Endodermal cell (in vitro differentiated cells): ENCODE measurements around the gene AGPS. TPM values are rescaled to one million over a fixed set of nuclear protein-coding genes. Genes with fewer than 3 reads are reported as not detected.

Experiments
- DNase-seq: peaks from one replicate; pipeline ENCODE4 v3.0.0-alpha.2; 2017
- H3K27ac ChIP-seq: 2 replicates; pipeline ENCODE4 v1.5.1; 2013; ENCODE audit warnings: mild to moderate bottlenecking, low read depth, low read length, moderate library complexity
- H3K27me3 ChIP-seq: 2 replicates; pipeline ENCODE4 v1.6.1; 2013; ENCODE audit warnings: mild to moderate bottlenecking, low read length, moderate library complexity; ENCODE audit not compliant: insufficient read depth, control insufficient read depth, poor library complexity, severe bottlenecking
- H3K36me3 ChIP-seq: 2 replicates; pipeline ENCODE4 v1.7.0; 2013; ENCODE audit warnings: mild to moderate bottlenecking, low read length, moderate library complexity; ENCODE audit not compliant: control insufficient read depth, insufficient read depth
- H3K4me1 ChIP-seq: one replicate; pipeline ENCODE4 v1.7.0; 2013; ENCODE audit warnings: low read length; ENCODE audit not compliant: control insufficient read depth, insufficient read depth
- H3K4me3 ChIP-seq: 2 replicates; pipeline ENCODE4 v1.5.1; 2013; ENCODE audit warnings: mild to moderate bottlenecking, low read length, moderate library complexity
- H3K9ac ChIP-seq: 2 replicates; pipeline ENCODE4 v1.6.1; 2013; ENCODE audit warnings: mild to moderate bottlenecking, low read length, moderate library complexity; ENCODE audit not compliant: poor library complexity, severe bottlenecking; ENCODE audit errors: extremely low read depth
- H3K9me3 ChIP-seq: 2 replicates; pipeline ENCODE4 v1.6.1; 2013; ENCODE audit warnings: mild to moderate bottlenecking, low read length, moderate library complexity; ENCODE audit not compliant: control insufficient read depth
- H3K27ac Mint-ChIP-seq: 2 replicates; pipeline ENCODE4 v1.8.0; 2020; ENCODE audit warnings: mixed read lengths
- H3K27me3 Mint-ChIP-seq: 2 replicates; pipeline ENCODE4 v1.8.0; 2021; ENCODE audit warnings: mild to moderate bottlenecking, mixed read lengths; ENCODE audit not compliant: insufficient read depth
- H3K36me3 Mint-ChIP-seq: 2 replicates; pipeline ENCODE4 v1.8.0; 2020; ENCODE audit warnings: low read depth, mixed read lengths
- H3K4me1 Mint-ChIP-seq: 2 replicates; pipeline ENCODE4 v1.8.0; 2020; ENCODE audit warnings: mixed read lengths
- H3K4me3 Mint-ChIP-seq: 2 replicates; pipeline ENCODE4 v1.8.0; 2020; ENCODE audit warnings: mild to moderate bottlenecking, moderate library complexity, mixed read lengths
- H3K9me3 Mint-ChIP-seq: 2 replicates; pipeline ENCODE4 v1.8.0; 2020; ENCODE audit warnings: mild to moderate bottlenecking, mixed read lengths
- CTCF ChIP-seq: fragments of 200-600 bp; sonication (generic); conservative IDR thresholded peaks from 2 replicates; pipeline ENCODE4 v1.5.0; 2021; ENCODE audit warnings: antibody characterized with exemption, mild to moderate bottlenecking
- WGBS, 2 experiments: methylation state at CpG; one replicate each; pipeline versions ENCODE4 v1.1.5 to v1.1.7; 2013; ENCODE audit warnings: missing lambda C conversion rate in 2 of 2, mixed read lengths in 1 of 2; ENCODE audit not compliant: insufficient coverage in 1 of 2, insufficient read length in 1 of 2; 5-methylcytosine and 5-hydroxymethylcytosine counted together
- total RNA-seq, 2 donors: library from RNA; stranded (reverse); fragmentation: NEBNext Ultra II Directional in 1 of 2; extraction: Animal tissue kit (Norgen Biotek cat#: 25700) in 1 of 2; gene quantifications; 2 replicates in 1 of 2; 3 replicates in 1 of 2; pipeline ENCODE4 v1.2.1, GENCODE V29; 2021

Gene AGPS
- total RNA-seq, 2 donors from 2014 or later, result 76.8 to 86.1 TPM

DNA sequence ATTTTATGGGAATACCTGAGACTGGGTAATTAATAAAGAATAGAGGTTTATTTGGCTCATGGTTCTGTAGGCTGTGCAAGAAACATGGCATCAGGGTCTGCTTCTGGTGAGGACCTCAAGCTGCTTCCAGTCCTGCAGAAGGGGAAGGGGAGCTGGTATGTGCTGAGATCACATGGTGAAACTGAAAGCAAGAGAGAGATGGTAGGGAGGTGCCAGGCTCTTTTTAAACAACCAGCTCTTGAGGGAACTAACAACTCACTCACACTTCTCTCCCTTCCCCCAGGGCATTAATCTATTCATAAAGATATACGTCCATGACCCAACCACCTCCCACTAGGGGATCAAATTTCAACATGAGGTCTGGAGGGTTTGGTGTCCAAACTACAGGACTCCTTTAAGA lies 40.1 kb downstream of the AGPS start:
- no peaks in the 10 kb centered on the region for H3K27me3 ChIP-seq
- no peaks in the 10 kb centered on the region for H3K27me3 Mint-ChIP-seq
- peak overlapping the region; percentile 57 for H3K4me3 ChIP-seq
- peaks cover 59% of the 10 kb centered on the region for H3K9me3 ChIP-seq
- TF ChIP-seq CTCF, result no peak
- H3K9me3 Mint-ChIP-seq, result peaks cover 37% of the 10 kb centered on the region
- no peak for DNase-seq
- H3K27ac ChIP-seq, result no peak overlapping the region
- no peak overlapping the region for H3K9ac ChIP-seq
- H3K4me1 Mint-ChIP-seq, result no peaks in the 10 kb centered on the region
- peaks cover 74% of the 10 kb centered on the region for H3K36me3 Mint-ChIP-seq
- peaks cover 71% of the 10 kb centered on the region for H3K36me3 ChIP-seq
- WGBS, 2 experiments, result 50% methylated on average over 1 of the region's 1 CpG; no CpG with 5 or more reads in 1 of the 2 experiments
- H3K4me3 Mint-ChIP-seq, result no peak overlapping the region
- no peaks in the 10 kb centered on the region for H3K4me1 ChIP-seq
- no peak overlapping the region for H3K27ac Mint-ChIP-seq

DNA sequence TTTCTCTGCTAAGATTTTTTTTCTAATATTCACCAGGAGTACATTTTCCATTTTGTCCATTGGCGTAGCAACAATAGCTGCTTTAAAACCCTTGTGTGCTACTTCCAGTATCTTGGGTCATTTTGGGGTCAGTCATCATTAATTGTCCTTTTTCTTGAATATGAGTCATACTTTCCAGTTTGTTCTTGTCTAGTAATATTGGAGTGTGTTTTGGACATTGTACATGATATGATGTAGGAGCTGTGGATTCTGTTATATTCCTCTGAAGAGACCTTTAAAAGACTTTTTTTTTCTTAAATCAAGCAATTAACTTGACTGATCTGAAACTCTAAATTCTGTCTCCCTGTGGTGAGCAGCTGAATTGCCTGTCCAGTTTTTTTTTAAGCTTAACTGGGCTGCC lies 40.8 kb downstream of the AGPS start:
- H3K4me1 Mint-ChIP-seq, result peaks cover under 1% of the 10 kb centered on the region
- DNase-seq, result no peak
- Histone ChIP-seq H3K36me3 (peaks cover 78% of the 10 kb centered on the region), H3K4me3 (peak overlapping the region; percentile 62), H3K4me1 (no peaks in the 10 kb centered on the region), H3K9ac (no peak overlapping the region), H3K9me3 (peaks cover 54% of the 10 kb centered on the region), H3K27ac (no peak overlapping the region), H3K27me3 (no peaks in the 10 kb centered on the region)
- TF ChIP-seq CTCF, result peak; percentile 40
- peaks cover 37% of the 10 kb centered on the region for H3K9me3 Mint-ChIP-seq
- WGBS, 2 experiments, result 100% methylated on average over 1 of the region's 1 CpG; no CpG with 5 or more reads in 1 of the 2 experiments
- no peaks in the 10 kb centered on the region for H3K27me3 Mint-ChIP-seq
- H3K36me3 Mint-ChIP-seq, result peaks cover 68% of the 10 kb centered on the region
- H3K4me3 Mint-ChIP-seq, result no peak overlapping the region
- H3K27ac Mint-ChIP-seq, result no peak overlapping the region

- Mint-ChIP-seq H3K4me3 (no peak overlapping the region), H3K27me3 (no peaks in the 10 kb centered on the region), H3K36me3 (peaks cover 62% of the 10 kb centered on the region), H3K4me1 (peaks cover 8% of the 10 kb centered on the region), H3K27ac (no peak overlapping the region), H3K9me3 (peaks cover 30% of the 10 kb centered on the region)
- Histone ChIP-seq H3K4me1 (no peaks in the 10 kb centered on the region), H3K27ac (no peak overlapping the region), H3K4me3 (no peak overlapping the region), H3K9me3 (peaks cover 51% of the 10 kb centered on the region), H3K27me3 (no peaks in the 10 kb centered on the region), H3K9ac (no peak overlapping the region), H3K36me3 (peaks cover 78% of the 10 kb centered on the region)
- WGBS, 2 experiments, result 95% methylated on average over 1 of the region's 1 CpG; no CpG with 5 or more reads in 1 of the 2 experiments
- no peak for DNase-seq
- TF ChIP-seq CTCF, result no peak
Measured at GRCh38 chr2:177434475-177434874, 41.9 kb downstream of the AGPS start.
